HFF-Myc (cell line): ENCODE results near the gene BPNT1.

Source experiments
- DNase-seq: peaks from one replicate; pipeline ENCODE4 v3.0.0-alpha.2; 2011; ENCODE audit warnings: low read depth; ENCODE audit errors: extremely low read depth
- H3K4me3 ChIP-seq: replicated peaks from 2 replicates; pipeline ENCODE4 v1.5.1; 2011; ENCODE audit warnings: low read depth, mild to moderate bottlenecking, control low read depth, low read length
- CTCF ChIP-seq: IDR thresholded peaks from 2 replicates; pipeline ENCODE4 v1.5.1; 2012; ENCODE audit warnings: mild to moderate bottlenecking, low read depth, low read length, control low read depth; ENCODE audit errors: missing control alignments

BPNT1 gene

DNA sequence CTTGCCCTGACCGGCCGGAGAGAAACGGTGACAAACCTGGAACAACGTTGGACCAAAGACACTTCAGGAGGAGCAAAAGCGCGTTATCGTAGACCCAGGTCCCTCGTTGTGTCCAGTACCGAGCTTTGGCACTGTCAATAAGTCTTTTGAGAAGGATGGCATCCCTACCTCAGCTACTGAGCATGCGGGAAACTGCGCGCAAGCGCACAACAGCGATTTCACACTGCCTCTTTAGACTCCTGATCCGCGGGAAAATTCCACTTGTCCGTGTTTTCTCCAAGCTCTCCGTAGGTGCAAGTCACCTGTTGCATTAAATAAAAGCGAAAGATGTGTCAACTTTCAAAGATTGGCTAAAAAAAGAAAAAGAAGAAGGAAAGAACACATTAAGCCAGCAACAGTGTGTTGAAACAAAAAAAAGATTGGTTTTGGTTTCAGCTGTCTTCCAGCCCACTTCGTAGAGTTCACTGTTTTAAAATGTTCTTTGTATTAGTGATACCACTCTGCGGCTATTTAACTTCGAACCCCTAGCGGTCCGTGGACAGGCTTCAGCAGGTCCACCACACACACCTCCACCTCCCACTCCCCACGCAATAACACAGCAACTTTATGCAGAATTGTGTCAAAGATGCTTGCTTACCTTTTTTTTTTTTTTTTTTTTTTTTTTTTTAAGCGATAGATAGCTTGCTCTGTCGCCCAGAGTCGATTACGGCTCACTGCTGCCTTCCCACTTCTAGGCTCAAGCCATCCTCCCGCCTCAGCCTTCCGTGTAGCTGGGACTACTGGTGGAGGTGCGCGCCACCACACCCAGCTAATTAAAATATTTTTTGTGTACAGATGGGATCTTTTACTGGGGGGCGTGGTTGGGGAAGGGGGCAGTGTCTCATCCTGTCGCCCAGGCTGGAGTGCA lies at the start of gene BPNT1:
TSS of gene BPNT1 (minus strand) at position 139 of the 907 bp plus-strand sequence. CDS start 9,942 bp downstream, outside the sequence.
- DNase-seq = peak; percentile 89
- TF ChIP-seq CTCF = no peak
- H3K4me3 ChIP-seq = peak within 1 kb of the TSS; percentile 54

GRCh38 chr1:220137019-220137786 lies 47.6 kb upstream of the BPNT1 start:
- no peak overlapping the region for H3K4me3 ChIP-seq
- TF ChIP-seq CTCF = no peak
- DNase-seq = no peak

DNA sequence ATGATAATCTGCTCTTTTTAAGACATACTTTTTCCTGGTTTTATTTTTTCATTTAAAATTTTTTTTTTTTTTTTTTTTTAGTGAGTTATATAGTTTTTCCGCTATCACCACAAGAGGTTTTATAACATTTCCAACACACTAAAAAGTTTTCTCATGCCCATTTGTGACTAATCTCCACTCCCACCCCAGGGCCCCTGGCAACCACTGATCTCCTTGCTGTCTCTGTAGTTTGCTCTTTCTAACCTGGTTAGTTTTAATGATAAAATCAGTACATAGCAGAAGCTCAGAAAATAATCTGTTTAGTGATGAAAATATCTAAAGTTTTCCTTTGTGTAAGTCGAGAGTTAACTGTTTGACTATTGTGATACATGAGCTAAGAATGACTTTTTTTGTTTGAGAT lies 46.2 kb upstream of the BPNT1 start:
- no peak overlapping the region for H3K4me3 ChIP-seq
- no peak for TF ChIP-seq CTCF
- DNase-seq = no peak

GRCh38 chr1:220129479-220130210 lies 40.1 kb upstream of the BPNT1 start:
- no peak for TF ChIP-seq CTCF
- no peak overlapping the region for H3K4me3 ChIP-seq

GRCh38 chr1:220127076-220127475 lies 37.5 kb upstream of the BPNT1 start:
- H3K4me3 ChIP-seq = no peak overlapping the region
- TF ChIP-seq CTCF = no peak
- no peak for DNase-seq

More at GRCh38 chr1:220129479-220130210, 40.1 kb upstream of the BPNT1 start:
- DNase-seq = no peak

- no peak overlapping the region for H3K4me3 ChIP-seq
- DNase-seq = no peak
- TF ChIP-seq CTCF = no peak
Measured at GRCh38 chr1:220124542-220124941, 35.0 kb upstream of the BPNT1 start.
